ENCODE results near the gene PAQR4. TPM values are rescaled to one million over a fixed set of nuclear protein-coding genes. Genes with fewer than 3 reads are reported as not detected.
A peak's percentile ranks its signal among the peaks of the same experiment; 100 is the strongest.

Gene PAQR4
- total RNA-seq, 1 experiment from 2014 or later, result 30.7 TPM

- Histone ChIP-seq H3K4me2 (ENCODE audit: low read depth, low read length, poor library complexity, severe bottlenecking) (no peak overlapping the region), H3K4me3 (ENCODE audit: low read length) (no peak overlapping the region), H3K4me1 (ENCODE audit: low read length) (peaks cover 11% of the 10 kb centered on the region), H3K27ac (ENCODE audit: low read length) (no peak overlapping the region), H2AFZ (ENCODE audit: low read length) (no peak overlapping the region), H3K9me2 (replicated peaks; ENCODE audit: insufficient read depth, low read length) (no peaks in the 10 kb centered on the region), H3K27me3 (ENCODE audit: low read length) (no peaks in the 10 kb centered on the region), H4K20me1 (ENCODE audit: insufficient read depth, low read depth, low read length) (no peaks in the 10 kb centered on the region), H3K9ac (ENCODE audit: low read length) (no peak overlapping the region), H3K36me3 (ENCODE audit: insufficient read depth, low read length) (no peaks in the 10 kb centered on the region), H3K79me2 (ENCODE audit: low read length) (no peaks in the 10 kb centered on the region), H3K9me3 (ENCODE audit: low read length) (no peaks in the 10 kb centered on the region)
- no peak for DNase-seq
These were observed 19.3 kb upstream of the PAQR4 start for GRCh38 chr16:2949705-2950352.

GRCh38 chr16:2950353-2950724, 18.8 kb upstream of the PAQR4 start:
- peaks cover 11% of the 10 kb centered on the region for H3K4me1 ChIP-seq (ENCODE audit: low read length)
- no peaks in the 10 kb centered on the region for H3K9me3 ChIP-seq (ENCODE audit: low read length)
- H3K9ac ChIP-seq (ENCODE audit: low read length), result no peak overlapping the region
- no peaks in the 10 kb centered on the region for H3K36me3 ChIP-seq (ENCODE audit: insufficient read depth, low read length)
- H3K9me2 ChIP-seq (replicated peaks; ENCODE audit: insufficient read depth, low read length), result no peaks in the 10 kb centered on the region
- no peak overlapping the region for H3K27ac ChIP-seq (ENCODE audit: low read length)
- no peaks in the 10 kb centered on the region for H3K27me3 ChIP-seq (ENCODE audit: low read length)
- no peaks in the 10 kb centered on the region for H3K79me2 ChIP-seq (ENCODE audit: low read length)
- no peaks in the 10 kb centered on the region for H4K20me1 ChIP-seq (ENCODE audit: insufficient read depth, low read depth, low read length)
- H3K4me3 ChIP-seq (ENCODE audit: low read length), result no peak overlapping the region
- no peak for DNase-seq
- H2AFZ ChIP-seq (ENCODE audit: low read length), result no peak overlapping the region
- no peak overlapping the region for H3K4me2 ChIP-seq (ENCODE audit: low read depth, low read length, poor library complexity, severe bottlenecking)

- Histone ChIP-seq H3K36me3 (ENCODE audit: insufficient read depth, low read length) (no peaks in the 10 kb centered on the region), H3K9me2 (replicated peaks; ENCODE audit: insufficient read depth, low read length) (no peaks in the 10 kb centered on the region), H3K4me2 (ENCODE audit: low read depth, low read length, poor library complexity, severe bottlenecking) (no peak overlapping the region), H3K79me2 (ENCODE audit: low read length) (no peaks in the 10 kb centered on the region), H2AFZ (ENCODE audit: low read length) (no peak overlapping the region), H3K4me3 (ENCODE audit: low read length) (no peak overlapping the region), H3K27me3 (ENCODE audit: low read length) (no peaks in the 10 kb centered on the region), H3K4me1 (ENCODE audit: low read length) (peaks cover 11% of the 10 kb centered on the region), H3K27ac (ENCODE audit: low read length) (no peak overlapping the region), H3K9ac (ENCODE audit: low read length) (no peak overlapping the region), H3K9me3 (ENCODE audit: low read length) (no peaks in the 10 kb centered on the region), H4K20me1 (ENCODE audit: insufficient read depth, low read depth, low read length) (no peaks in the 10 kb centered on the region)
- DNase-seq, result no peak
These were observed 18.4 kb upstream of the PAQR4 start for GRCh38 chr16:2950773-2951172.

GRCh38 chr16:2952679-2953078, 16.5 kb upstream of the PAQR4 start:
- H3K9me2 ChIP-seq (replicated peaks; ENCODE audit: insufficient read depth, low read length), result no peaks in the 10 kb centered on the region
- H3K4me3 ChIP-seq (ENCODE audit: low read length), result no peak overlapping the region
- DNase-seq, result no peak
- H3K27ac ChIP-seq (ENCODE audit: low read length), result no peak overlapping the region
- no peaks in the 10 kb centered on the region for H3K9me3 ChIP-seq (ENCODE audit: low read length)
- no peak overlapping the region for H3K9ac ChIP-seq (ENCODE audit: low read length)
- no peaks in the 10 kb centered on the region for H3K27me3 ChIP-seq (ENCODE audit: low read length)
- no peaks in the 10 kb centered on the region for H3K36me3 ChIP-seq (ENCODE audit: insufficient read depth, low read length)
- H3K4me1 ChIP-seq (ENCODE audit: low read length), result peaks cover 11% of the 10 kb centered on the region
- no peak overlapping the region for H2AFZ ChIP-seq (ENCODE audit: low read length)
- H4K20me1 ChIP-seq (ENCODE audit: insufficient read depth, low read depth, low read length), result no peaks in the 10 kb centered on the region
- H3K4me2 ChIP-seq (ENCODE audit: low read depth, low read length, poor library complexity, severe bottlenecking), result no peak overlapping the region
- no peaks in the 10 kb centered on the region for H3K79me2 ChIP-seq (ENCODE audit: low read length)

GRCh38 chr16:2953706-2954627, 15.2 kb upstream of the PAQR4 start:
- peak; percentile 66 for DNase-seq
- Histone ChIP-seq H3K27ac (ENCODE audit: low read length) (no peak overlapping the region), H3K4me3 (ENCODE audit: low read length) (no peak overlapping the region), H4K20me1 (ENCODE audit: insufficient read depth, low read depth, low read length) (no peaks in the 10 kb centered on the region), H2AFZ (ENCODE audit: low read length) (no peak overlapping the region), H3K4me2 (ENCODE audit: low read depth, low read length, poor library complexity, severe bottlenecking) (peak overlapping the region; percentile 30), H3K9me2 (replicated peaks; ENCODE audit: insufficient read depth, low read length) (no peaks in the 10 kb centered on the region), H3K9me3 (ENCODE audit: low read length) (no peaks in the 10 kb centered on the region), H3K36me3 (ENCODE audit: insufficient read depth, low read length) (no peaks in the 10 kb centered on the region), H3K9ac (ENCODE audit: low read length) (peak overlapping the region; percentile 42), H3K4me1 (ENCODE audit: low read length) (peaks cover 11% of the 10 kb centered on the region), H3K79me2 (ENCODE audit: low read length) (no peaks in the 10 kb centered on the region), H3K27me3 (ENCODE audit: low read length) (no peaks in the 10 kb centered on the region)

- Histone ChIP-seq H2AFZ (ENCODE audit: low read length) (no peak overlapping the region), H3K9me2 (replicated peaks; ENCODE audit: insufficient read depth, low read length) (no peaks in the 10 kb centered on the region), H4K20me1 (ENCODE audit: insufficient read depth, low read depth, low read length) (no peaks in the 10 kb centered on the region), H3K36me3 (ENCODE audit: insufficient read depth, low read length) (no peaks in the 10 kb centered on the region), H3K4me1 (ENCODE audit: low read length) (peaks cover 11% of the 10 kb centered on the region), H3K27me3 (ENCODE audit: low read length) (no peaks in the 10 kb centered on the region), H3K9me3 (ENCODE audit: low read length) (no peaks in the 10 kb centered on the region), H3K4me2 (ENCODE audit: low read depth, low read length, poor library complexity, severe bottlenecking) (no peak overlapping the region), H3K27ac (ENCODE audit: low read length) (no peak overlapping the region), H3K9ac (ENCODE audit: low read length) (no peak overlapping the region), H3K79me2 (ENCODE audit: low read length) (no peaks in the 10 kb centered on the region), H3K4me3 (ENCODE audit: low read length) (no peak overlapping the region)
- no peak for DNase-seq
These were observed 14.3 kb upstream of the PAQR4 start for GRCh38 chr16:2954656-2955381.

- no peaks in the 10 kb centered on the region for H4K20me1 ChIP-seq (ENCODE audit: insufficient read depth, low read depth, low read length)
- no peaks in the 10 kb centered on the region for H3K9me2 ChIP-seq (replicated peaks; ENCODE audit: insufficient read depth, low read length)
- H3K79me2 ChIP-seq (ENCODE audit: low read length), result no peaks in the 10 kb centered on the region
- H3K4me1 ChIP-seq (ENCODE audit: low read length), result peaks cover 11% of the 10 kb centered on the region
- H3K9me3 ChIP-seq (ENCODE audit: low read length), result no peaks in the 10 kb centered on the region
- H3K27ac ChIP-seq (ENCODE audit: low read length), result no peak overlapping the region
- no peaks in the 10 kb centered on the region for H3K27me3 ChIP-seq (ENCODE audit: low read length)
- no peak overlapping the region for H2AFZ ChIP-seq (ENCODE audit: low read length)
- no peak overlapping the region for H3K4me3 ChIP-seq (ENCODE audit: low read length)
- no peak overlapping the region for H3K9ac ChIP-seq (ENCODE audit: low read length)
- H3K36me3 ChIP-seq (ENCODE audit: insufficient read depth, low read length), result no peaks in the 10 kb centered on the region
- H3K4me2 ChIP-seq (ENCODE audit: low read depth, low read length, poor library complexity, severe bottlenecking), result no peak overlapping the region
- DNase-seq, result no peak
These were observed 13.7 kb upstream of the PAQR4 start for GRCh38 chr16:2955438-2955778.
